Lung microvascular endothelial cell (primary cell): Measurements from ENCODE around the gene BIN1. TPM values are rescaled to one million over a fixed set of nuclear protein-coding genes. Genes with fewer than 3 reads are reported as not detected.

Source experiments
- DNase-seq, 2 donors: peaks; one replicate each; pipeline versions ENCODE4 v3.0.0 to v3.0.0-alpha.2; 2010; ENCODE audit warnings: low read depth in 2 of 2
- total RNA-seq: library from RNA; depleted of rRNA; stranded (reverse); fragments of >200 nt; gene quantifications from 2 replicates; pipeline ENCODE4 v1.2.1, GENCODE V29; 2014

Gene BIN1
- total RNA-seq, 1 donor from 2014 or later: 30.0 TPM

DNA sequence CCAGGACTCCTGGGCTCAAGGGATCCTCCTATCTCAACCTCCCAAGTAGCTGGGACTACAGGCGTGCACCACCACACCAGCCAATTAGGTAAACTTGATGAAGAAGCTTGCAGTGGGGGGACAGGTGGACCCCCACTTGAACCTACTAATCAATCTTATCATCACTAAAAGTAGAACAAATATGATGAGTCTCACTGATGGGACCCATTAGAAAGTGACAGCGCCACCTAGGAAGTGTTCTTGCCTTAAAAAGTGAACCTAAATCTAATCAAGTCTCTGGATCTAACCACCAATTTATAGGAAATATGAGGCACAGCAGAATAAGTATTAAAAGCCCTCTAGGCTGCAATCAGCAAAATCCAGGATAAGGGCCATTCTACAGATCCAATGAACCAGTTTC lies 79.2 kb downstream of the BIN1 start:
- DNase-seq: no peak

- DNase-seq: peak; percentile 35 to 68
Observed at GRCh38 chr2:127025359-127026166, 81.4 kb downstream of the BIN1 start.

- peak in 1 of 2 donors; percentile 29 for DNase-seq
Observed at GRCh38 chr2:127024769-127025358, 82.1 kb downstream of the BIN1 start.

DNA sequence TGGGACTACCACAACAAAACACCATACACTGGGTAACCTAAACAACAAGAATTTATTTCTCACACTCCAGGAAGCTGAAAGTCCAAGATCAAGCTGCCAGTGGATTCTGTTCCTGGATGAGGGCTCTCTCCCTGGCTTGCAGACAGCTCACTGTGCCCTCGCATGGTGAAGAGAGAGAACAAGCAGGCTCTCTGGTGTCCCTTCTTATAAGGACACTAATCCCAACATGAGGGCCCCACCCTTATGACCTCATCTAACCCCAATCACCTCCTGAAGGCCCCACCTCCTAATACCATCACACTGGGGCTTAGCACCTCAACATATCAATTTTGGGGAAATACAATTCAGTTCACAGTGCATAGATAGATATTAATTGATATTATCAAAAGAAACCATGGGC lies 83.5 kb downstream of the BIN1 start:
- no peak for DNase-seq

GRCh38 chr2:127022817-127023216 lies 84.1 kb downstream of the BIN1 start:
- no peak for DNase-seq

GRCh38 chr2:127020536-127020935 lies 86.4 kb downstream of the BIN1 start:
- DNase-seq: no peak

DNA sequence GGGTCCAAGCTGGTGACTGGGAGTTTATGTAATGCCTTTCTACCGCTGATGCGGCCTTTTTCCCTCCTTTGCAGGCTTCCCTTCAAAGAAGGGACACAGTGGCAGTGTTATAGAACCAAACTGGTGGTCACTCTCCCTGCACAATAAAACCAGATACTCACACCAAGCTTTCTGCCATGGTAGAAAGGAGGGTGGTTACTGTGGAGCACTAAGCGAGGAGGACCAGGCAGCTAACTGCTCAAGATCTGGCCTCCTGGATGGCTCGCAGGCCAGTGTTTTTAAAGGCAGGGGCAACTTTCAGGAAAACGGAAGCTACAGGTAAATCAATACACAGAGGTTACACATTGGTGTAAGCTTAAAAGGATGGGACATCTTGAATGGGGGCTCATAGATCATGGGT lies 89.4 kb downstream of the BIN1 start:
- no peak for DNase-seq

DNA sequence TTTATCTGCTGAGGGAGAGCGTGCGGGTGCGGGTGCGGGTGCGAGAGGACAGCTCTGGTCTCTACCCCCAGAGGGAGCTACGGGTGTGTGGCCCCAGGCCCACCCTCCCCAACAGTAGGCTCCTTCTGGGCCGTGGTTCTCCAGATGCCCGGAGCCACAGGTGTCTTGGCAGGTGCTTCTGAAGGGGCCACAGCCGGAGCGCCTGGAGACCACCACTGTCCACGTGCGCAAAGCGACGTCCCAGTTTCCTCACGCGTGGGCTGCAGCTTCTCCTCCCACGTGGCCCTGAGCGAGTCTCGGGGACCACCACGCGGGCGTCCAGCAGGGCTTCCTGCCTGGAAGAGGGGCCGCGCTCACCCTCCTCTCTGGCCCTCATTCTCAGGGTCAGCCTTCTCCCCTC lies 90.6 kb downstream of the BIN1 start:
- no peak for DNase-seq

DNA sequence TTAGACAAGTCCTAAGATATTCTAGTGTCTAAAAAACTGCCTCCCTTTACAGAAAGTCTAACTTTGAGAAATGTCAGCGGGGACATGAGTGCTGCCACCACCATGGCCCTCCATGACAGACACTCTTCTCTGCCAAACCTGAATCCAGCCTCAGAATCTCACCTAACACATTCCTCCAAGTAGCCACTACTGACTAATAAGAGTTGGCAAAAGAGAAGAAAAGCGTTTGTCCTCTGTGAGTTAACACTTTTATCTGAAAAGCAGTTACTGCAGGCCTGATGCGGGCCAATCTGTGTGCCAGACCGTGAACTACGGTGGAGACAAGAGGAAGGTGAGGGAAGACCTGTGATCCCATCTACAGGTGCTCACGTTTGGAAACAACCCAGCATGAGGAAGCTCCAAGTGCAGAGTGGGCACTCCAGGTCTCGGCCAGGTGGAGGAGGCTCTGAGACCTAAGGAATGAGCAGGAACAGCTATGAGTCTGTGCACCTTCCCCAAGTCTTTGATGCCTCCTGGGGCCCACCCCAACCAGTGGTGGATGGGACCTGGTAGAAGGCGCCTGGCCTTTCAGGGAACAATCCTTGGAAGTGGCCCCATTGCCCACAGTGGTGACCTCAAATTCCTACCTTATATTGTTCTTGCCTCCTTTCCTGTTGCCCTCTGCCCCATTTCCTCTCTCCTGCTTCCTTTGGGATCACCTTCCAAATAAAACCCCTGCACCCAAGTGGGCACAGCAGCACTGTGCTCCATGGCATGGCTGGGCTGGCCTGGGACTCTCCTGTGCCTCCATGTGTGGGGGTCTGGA lies 91.6 kb downstream of the BIN1 start:
- no peak for DNase-seq

DNA sequence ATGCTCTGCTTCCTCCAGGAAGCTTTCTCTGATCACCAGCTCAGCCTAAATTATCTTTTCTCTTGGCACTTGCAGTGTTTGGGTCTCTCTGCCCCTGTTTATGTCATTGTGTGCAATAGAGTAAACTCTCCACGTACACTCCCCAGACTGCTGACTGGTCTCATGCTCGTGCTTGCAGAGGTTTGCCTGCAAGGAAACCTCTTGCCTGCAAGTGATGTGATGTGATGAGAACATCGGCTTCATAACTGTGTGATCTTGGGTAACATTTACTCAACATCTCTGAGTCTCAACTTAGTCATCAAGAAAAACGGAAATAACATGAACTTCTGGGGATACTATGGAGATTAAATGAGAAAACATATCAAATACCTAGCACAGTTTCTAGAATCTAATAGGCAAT lies 92.3 kb downstream of the BIN1 start:
- DNase-seq: peak in 1 of 2 donors; percentile 95

- DNase-seq: no peak
Observed at GRCh38 chr2:127014224-127014623, 92.7 kb downstream of the BIN1 start.

GRCh38 chr2:127012868-127013267 lies 94.1 kb downstream of the BIN1 start:
- DNase-seq: peak in 1 of 2 donors; percentile 51

- no peak for DNase-seq
Observed at GRCh38 chr2:127012215-127012614, 94.7 kb downstream of the BIN1 start.

GRCh38 chr2:127011796-127012195 lies 95.2 kb downstream of the BIN1 start:
- no peak for DNase-seq

GRCh38 chr2:127011231-127011661 lies 95.7 kb downstream of the BIN1 start:
- no peak for DNase-seq

DNA sequence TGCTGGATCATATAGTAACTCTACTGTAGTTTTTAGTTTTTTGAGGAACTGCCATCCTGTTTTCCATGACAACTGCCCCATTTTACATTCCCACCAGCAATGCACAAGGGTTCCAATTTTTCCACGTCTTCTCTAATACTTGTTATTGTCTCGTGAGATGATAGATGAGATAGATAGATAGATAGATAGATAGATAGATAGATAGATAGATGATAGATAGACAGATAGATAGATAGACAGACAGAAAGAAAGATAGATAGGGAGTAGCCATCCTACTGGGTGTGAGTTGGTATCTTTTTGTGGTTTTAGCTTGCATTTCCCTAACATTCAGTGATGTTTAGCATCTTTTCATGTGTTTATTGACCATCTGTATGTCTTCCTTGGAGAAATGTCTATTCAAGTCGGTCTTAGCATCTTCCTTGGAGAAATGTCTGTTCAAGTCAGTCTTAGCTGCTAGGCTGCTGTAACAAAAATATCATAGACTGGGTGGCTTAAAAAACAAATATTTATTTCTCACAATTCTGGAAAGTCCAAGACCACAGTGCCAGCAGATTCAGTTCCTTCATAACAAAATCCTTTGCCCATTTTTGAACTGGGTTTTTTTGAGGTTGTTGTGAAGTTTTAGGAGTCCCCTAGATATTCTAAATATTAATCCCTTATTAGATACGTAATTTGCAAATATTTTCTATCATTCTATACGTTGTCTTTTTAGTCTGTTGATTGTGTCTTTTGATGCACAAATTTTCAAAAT lies 98.5 kb downstream of the BIN1 start:
- no peak for DNase-seq

DNA sequence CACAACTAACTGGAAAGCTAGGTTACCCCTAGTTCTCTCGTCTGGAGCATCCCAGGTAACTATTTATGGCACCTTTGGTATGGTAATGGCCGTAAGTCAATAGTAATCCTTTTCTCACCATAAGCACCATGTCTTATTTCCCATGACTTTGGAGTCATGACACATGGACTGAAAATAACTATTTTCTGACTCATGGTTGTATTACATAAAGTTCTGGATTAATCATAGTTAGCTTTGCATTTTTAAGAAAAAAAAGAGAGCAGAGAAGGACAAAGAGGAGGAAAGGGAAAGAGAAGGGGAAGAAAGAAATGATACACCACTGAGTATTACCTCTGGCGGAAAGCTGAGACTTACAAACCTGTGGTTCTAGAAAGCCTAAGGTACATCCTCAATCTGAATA lies 99.3 kb downstream of the BIN1 start:
- peak in 1 of 2 donors; percentile 59 for DNase-seq

DNA sequence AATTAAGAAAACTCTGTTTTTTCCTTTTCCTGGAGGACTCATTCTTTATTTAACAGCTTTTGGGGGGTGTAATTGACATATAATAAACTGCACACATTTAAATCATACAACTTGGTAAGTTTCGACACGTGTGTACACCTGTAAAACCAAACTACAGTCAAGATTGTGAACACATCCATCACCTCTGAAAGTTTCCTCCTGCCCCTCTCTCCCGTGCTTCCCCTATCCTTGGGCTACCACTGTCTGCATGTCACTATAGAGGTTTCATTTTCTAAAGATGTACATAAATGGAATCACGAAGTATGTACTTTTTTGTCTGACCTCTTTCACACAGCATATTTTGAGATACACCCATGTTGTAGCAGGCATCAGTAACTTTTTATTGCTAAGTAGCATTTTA lies 100.0 kb downstream of the BIN1 start:
- no peak for DNase-seq

DNA sequence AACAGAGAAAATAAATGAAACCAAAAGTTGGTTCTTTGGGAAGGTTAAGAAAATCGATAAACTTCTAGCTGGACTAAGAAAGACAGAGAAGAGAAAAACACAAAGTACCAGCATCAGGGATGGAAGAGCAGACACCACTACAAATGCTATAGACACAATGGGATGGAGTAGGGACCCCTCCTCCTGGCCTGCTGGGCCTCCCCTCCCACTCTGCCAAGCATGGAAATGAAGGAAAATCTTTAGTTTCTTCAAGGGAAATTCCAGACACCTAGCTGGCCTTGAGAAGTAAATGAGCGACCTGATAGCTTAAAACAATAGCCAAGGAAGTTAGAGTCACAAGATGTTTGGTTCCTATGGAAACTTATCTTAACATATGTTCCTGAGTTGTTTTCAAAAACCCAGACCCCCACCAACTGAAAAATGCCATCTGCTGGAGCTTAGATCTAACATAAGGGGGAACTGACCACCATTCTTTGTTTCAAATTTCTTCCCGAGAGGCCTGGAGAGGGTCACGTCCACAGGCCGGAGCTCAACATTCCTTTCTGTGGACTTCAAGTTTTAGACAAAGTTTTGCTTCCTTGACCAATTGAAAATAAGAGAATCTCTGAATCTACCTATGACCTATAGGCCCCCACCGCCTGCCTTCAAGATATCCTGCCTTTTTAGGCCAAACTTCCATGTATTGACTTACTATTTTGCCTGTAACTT lies 101.9 kb downstream of the BIN1 start:
- DNase-seq: no peak

GRCh38 chr2:127003070-127003800 lies 103.7 kb downstream of the BIN1 start:
- no peak for DNase-seq
